Activated CD4-positive, alpha-beta T cell treated with anti-CD3 and anti-CD28 coated beads, Interleukin-2, amount 50 U/mL, for 1 hour (primary cell): ENCODE data around the gene USF2.
"Not testable (repeated sequence)": the region's sequence is repeated elsewhere in the genome, so short reads cannot be mapped to it uniquely, and the experiment has no call there.

Experiments used
- DNase-seq: peaks from one replicate; pipeline ENCODE4 v3.0.0-alpha.2; 2020

USF2 gene

DNA sequence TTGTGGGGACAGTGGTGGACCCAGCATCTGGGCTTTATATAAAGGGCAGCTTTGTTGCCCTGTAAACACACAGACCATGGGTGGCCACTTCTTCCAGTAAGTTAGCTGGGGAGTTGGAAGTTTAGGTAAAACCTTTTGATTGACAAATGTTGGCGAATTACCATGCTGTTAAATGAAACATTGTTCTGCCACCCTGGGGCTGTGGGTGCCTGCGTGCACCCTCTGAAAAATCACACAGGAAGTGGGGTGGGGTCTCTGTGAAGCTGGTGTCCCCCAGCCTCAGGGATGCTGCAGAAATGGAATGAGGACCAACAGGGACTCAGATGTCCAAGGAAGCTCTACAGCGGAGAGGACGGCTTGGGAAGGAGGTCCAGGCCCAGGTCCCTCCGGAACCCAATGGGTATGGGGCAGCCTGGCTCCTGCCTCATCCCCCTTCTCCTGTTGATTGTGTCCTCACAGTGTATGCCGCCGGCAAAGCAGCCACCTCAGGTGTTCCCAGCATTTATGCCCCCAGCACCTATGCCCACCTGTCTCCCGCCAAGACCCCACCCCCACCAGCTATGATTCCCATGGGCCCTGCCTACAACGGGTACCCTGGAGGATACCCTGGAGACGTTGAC is 2.8 kb upstream of the USF2 start:
- DNase-seq = no peak

DNA sequence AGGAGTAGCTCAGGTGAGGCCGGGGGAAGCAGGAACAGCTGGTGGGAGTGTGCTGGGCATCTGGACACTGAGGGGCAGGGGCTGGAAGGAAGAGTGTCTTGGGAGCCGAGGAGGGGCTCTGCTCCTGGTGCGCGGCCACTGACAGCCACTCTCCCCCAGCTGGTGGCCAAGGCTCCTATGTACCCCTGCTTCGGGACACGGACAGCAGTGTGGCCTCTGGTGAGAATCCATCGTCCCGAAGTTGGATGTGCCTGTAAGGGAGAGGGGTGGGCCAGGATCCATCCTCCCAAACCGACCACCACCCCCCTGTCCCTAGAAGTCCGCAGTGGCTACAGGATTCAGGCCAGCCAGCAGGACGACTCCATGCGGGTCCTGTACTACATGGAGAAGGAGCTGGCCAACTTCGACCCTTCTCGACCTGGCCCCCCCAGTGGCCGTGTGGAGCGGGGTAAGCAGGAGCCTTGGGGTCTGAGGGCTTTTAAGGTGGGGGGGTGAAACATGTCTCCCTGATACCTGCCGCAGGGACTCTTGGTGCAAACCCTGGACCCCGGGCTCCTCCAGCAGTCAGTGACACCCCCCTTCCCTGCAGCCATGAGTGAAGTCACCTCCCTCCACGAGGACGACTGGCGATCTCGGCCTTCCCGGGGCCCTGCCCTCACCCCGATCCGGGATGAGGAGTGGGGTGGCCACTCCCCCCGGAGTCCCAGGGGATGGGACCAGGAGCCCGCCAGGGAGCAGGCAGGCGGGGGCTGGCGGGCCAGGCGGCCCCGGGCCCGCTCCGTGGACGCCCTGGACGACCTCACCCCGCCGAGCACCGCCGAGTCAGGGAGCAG is 2.0 kb upstream of the USF2 start:
- no peak for DNase-seq

- DNase-seq = peak; percentile 51
Observed at GRCh38 chr19:35267353-35267817, 1.4 kb upstream of the USF2 start.

DNA sequence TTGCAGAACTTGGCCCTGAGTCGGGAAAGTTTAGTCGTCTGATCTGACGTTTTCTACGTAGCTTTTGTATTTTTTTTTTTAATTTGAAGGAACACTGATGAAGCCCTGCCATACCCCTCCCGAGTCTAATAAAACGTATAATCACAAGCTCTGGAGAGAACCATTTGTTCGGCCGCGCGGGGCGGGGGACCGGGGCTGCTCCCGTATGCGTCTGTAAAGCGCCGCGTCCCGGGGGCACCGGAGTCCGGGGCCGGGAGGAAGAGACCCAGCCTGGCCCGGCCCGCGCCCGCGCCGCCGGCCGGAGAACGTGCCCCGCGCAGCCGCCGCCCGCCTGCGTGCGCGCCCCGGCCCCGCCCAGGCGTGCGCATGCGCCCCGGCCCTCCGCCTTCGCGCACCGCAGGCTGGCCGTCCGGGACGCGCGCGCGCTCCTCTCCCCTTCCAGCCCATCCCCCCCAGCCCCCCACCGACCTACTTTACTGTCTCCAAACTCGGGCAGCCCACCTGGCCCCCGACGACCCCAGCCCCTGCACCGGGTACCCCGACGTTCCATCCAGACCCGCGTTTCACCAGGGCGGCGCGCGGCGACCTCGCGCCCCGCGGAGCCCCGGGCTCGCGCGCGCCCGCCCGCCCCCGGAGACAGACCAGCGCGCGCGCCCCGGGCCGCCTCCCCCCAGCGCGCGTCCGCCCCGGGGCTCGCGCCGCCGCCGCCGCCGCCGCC is 785 bp upstream of the USF2 start:
- peak; percentile 66 for DNase-seq

GRCh38 chr19:35269438-35270117 is 816 bp downstream of the USF2 start:
- DNase-seq = peak; percentile 75

- no peak for DNase-seq
Observed at GRCh38 chr19:35270381-35270811, 1.6 kb downstream of the USF2 start.

- DNase-seq = no peak
Observed at GRCh38 chr19:35271546-35271945, 2.8 kb downstream of the USF2 start.

- no peak for DNase-seq
Observed at GRCh38 chr19:35272122-35272719, 3.5 kb downstream of the USF2 start.

GRCh38 chr19:35272954-35273649 is 4.3 kb downstream of the USF2 start:
- no peak for DNase-seq

DNA sequence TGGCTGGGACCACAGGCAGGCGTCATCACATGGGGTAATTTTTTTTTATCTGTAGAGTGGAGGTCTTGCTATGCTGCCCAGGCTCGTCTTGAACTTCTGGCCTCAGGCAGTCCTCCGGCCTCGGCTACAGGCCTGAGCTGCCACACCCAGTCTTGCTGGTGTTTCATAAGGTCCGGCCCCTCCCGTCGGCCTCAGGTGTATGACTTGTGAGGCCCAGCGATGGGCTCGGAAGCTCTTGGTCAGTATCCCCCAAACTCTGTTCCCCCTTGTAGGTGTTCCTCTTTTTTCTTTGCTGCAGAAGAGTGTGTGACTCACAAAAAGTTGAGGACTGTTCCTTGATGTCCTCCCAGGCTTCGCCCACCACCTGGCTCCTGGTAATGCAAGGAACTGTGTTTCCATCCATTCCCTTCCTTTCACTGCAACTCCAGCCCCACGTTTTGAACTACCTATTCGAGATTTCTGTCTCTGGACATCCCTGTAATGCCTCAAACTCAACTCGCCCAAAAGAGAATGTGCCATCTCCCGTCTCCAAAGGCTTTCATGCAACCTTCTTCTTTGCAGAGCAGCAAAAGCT is 5.0 kb downstream of the USF2 start:
- no peak for DNase-seq

DNA sequence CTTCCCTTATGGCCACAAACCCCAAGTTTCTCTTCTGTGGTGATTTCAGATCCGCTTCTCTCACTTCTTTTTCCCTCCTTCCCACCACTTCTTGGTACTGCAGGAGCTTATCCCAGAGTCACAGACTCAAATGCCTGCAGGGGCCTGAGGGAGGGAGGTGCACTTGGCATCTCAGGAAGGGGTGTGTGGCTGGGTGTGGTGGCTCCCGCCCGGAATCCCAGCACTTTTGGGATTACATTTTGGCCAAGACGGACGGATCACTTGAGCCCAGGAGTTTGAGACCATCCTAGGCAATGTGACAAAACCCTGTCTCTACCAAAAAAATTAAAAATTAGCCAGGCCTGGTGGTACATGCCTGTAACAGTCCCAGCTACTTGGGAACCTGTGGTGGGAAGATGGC is 5.6 kb downstream of the USF2 start:
- DNase-seq = no peak

GRCh38 chr19:35276706-35277281 is 8.0 kb downstream of the USF2 start:
- no peak for DNase-seq

- DNase-seq = no peak
Observed at GRCh38 chr19:35278578-35279284, 10.0 kb downstream of the USF2 start.

DNA sequence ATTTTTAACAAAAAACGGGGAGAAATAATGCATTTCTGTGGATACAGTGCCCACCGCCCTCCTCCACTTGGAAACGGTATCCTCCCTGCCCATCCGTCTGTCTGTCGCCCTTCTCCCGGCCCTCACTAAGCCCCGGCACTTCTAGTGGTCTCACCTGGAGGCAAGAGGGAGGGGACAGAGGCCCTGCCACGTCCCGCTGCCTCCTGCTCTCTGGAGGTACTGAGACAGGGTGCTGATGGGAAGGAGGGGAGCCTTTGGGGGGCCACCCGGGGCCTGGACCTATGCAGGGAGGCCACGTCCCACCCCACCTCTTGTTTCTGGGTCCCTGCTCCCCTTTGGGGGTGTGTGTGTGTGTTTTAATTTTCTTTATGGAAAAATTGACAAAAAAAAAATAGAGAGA is 10.6 kb downstream of the USF2 start:
- no peak for DNase-seq

GRCh38 chr19:35279985-35280821 is 11.4 kb downstream of the USF2 start:
- no peak for DNase-seq

GRCh38 chr19:35281303-35281702 is 12.5 kb downstream of the USF2 start:
- DNase-seq = no peak

GRCh38 chr19:35284153-35285094 is 15.7 kb downstream of the USF2 start:
- no peak for DNase-seq

GRCh38 chr19:35285095-35285449 is 16.3 kb downstream of the USF2 start:
- no peak for DNase-seq

DNA sequence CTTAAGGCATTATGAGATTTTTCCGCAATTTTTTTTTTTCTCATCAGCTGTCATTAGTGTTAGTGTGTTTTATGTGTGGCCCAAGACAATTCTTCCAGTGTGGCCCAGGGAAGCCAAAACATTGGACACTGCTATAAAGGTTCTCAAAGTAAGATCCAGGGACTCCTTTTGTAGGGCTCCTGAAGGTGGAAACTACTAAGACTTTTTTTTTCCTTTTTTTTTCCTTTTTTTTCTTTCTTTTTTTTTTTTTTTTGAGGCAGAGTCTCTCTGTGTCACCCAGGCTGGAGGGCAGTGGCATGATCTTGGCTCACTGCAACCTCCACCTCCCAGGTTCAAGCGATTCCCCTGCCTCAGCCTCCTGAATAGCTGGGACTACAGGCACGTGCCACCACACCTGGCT is 16.7 kb downstream of the USF2 start:
- not testable (repeated sequence) for DNase-seq
